Subcutaneous adipose tissue (tissue), 4 donors: ENCODE results near the gene PWWP2B. TPM values are rescaled to one million over a fixed set of nuclear protein-coding genes. Genes with fewer than 3 reads are reported as not detected.

ENCODE experiments used
- CTCF ChIP-seq: fragments of 450-650 bp; IDR thresholded peaks from one replicate; pipeline ENCODE4 v1.5.1; 2016; ENCODE audit warnings: low read depth, mild to moderate bottlenecking, control low read depth, antibody characterized with exemption, moderate library complexity
- total RNA-seq, 4 donors: library from RNA; depleted of rRNA; stranded (reverse); fragments of >200 nt; gene quantifications; one replicate each; pipeline ENCODE4 v1.1.0, GENCODE V29; 2016

Gene PWWP2B
- total RNA-seq, 4 donors from 2014 or later, result 9.0 to 24.9 (median 9.6) TPM

GRCh38 chr10:132465889-132466519 is 69.0 kb downstream of the PWWP2B start:
- no peak for TF ChIP-seq CTCF

- no peak for TF ChIP-seq CTCF
Measured at GRCh38 chr10:132466520-132467463, 69.8 kb downstream of the PWWP2B start.

Other genes with a start within 250 kb of the PWWP2B start
- gene DPYSL4, start 210.3 kb upstream of the PWWP2B start, total RNA-seq, result under 1 TPM in 3 of 4 donors, not detected in 1; 0.22 to 0.94 (median 0.34) TPM
- 10 to 100 TPM in 3 of 4 donors, 1 to 10 TPM in 1; 2.9 to 12.3 (median 10.9) TPM for gene STK32C, start 89.2 kb upstream of the PWWP2B start, total RNA-seq
- gene LRRC27, start 65.0 kb upstream of the PWWP2B start, total RNA-seq, result 10 to 100 TPM in 2 of 4 donors, 1 to 10 TPM in 2; 7.7 to 11.6 (median 9.9) TPM
- 10 to 100 TPM; 23.1 to 34.1 (median 31.6) TPM for gene INPP5A, start 140.6 kb downstream of the PWWP2B start, total RNA-seq